Measurements from ENCODE around the gene PRR35.

The PRR35 gene

GRCh38 chr16:561957-562938 lies 2.1 kb downstream of the PRR35 start:
- no peak for DNase-seq (ENCODE audit: low spot score)

- no peak for DNase-seq (ENCODE audit: low spot score)
Observed at GRCh38 chr16:563072-563644, 3.0 kb downstream of the PRR35 start.

GRCh38 chr16:564690-565418 lies 4.7 kb downstream of the PRR35 start:
- DNase-seq (ENCODE audit: low spot score): no peak

GRCh38 chr16:565419-566330 lies 5.5 kb downstream of the PRR35 start:
- peak; percentile 71 for DNase-seq (ENCODE audit: low spot score)

GRCh38 chr16:566475-567372 lies 6.5 kb downstream of the PRR35 start, which contains the start of gene NHLRC4:
Gene NHLRC4 (plus strand): TSS chr16:567005. CDS start chr16:568048, 1,043 bp downstream.
- DNase-seq (ENCODE audit: low spot score): peak; percentile 82

GRCh38 chr16:567373-568256 lies 7.4 kb downstream of the PRR35 start:
- DNase-seq (ENCODE audit: low spot score): no peak

- no peak for DNase-seq (ENCODE audit: low spot score)
Observed at GRCh38 chr16:568401-569258, 8.4 kb downstream of the PRR35 start.

- DNase-seq (ENCODE audit: low spot score): peak; percentile 57
Observed at GRCh38 chr16:569445-570254, 9.5 kb downstream of the PRR35 start, which contains the start of gene PIGQ. Gene PIGQ (plus strand): TSS chr16:569968. CDS start chr16:574075, 4,107 bp downstream.

- DNase-seq (ENCODE audit: low spot score): no peak
Observed at GRCh38 chr16:572865-573650, 12.9 kb downstream of the PRR35 start.

GRCh38 chr16:574021-574760 lies 14.0 kb downstream of the PRR35 start:
- DNase-seq (ENCODE audit: low spot score): no peak

- DNase-seq (ENCODE audit: low spot score): no peak
Observed at GRCh38 chr16:575354-576196, 15.4 kb downstream of the PRR35 start.

GRCh38 chr16:576197-576822 lies 16.1 kb downstream of the PRR35 start:
- no peak for DNase-seq (ENCODE audit: low spot score)

GRCh38 chr16:576823-577201 lies 16.6 kb downstream of the PRR35 start:
- no peak for DNase-seq (ENCODE audit: low spot score)

GRCh38 chr16:577796-578195 lies 17.6 kb downstream of the PRR35 start:
- DNase-seq (ENCODE audit: low spot score): no peak
